ENCODE measurements around the gene EXOC8.

- TF ChIP-seq, protein P1, sequence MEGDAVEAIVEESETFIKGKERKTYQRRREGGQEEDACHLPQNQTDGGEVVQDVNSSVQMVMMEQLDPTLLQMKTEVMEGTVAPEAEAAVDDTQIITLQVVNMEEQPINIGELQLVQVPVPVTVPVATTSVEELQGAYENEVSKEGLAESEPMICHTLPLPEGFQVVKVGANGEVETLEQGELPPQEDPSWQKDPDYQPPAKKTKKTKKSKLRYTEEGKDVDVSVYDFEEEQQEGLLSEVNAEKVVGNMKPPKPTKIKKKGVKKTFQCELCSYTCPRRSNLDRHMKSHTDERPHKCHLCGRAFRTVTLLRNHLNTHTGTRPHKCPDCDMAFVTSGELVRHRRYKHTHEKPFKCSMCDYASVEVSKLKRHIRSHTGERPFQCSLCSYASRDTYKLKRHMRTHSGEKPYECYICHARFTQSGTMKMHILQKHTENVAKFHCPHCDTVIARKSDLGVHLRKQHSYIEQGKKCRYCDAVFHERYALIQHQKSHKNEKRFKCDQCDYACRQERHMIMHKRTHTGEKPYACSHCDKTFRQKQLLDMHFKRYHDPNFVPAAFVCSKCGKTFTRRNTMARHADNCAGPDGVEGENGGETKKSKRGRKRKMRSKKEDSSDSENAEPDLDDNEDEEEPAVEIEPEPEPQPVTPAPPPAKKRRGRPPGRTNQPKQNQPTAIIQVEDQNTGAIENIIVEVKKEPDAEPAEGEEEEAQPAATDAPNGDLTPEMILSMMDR (IDR thresholded peaks at IDR 0.05; ENCODE audit: low read length): peak; percentile 86
- TF ChIP-seq EZH2 (IDR thresholded peaks at IDR 0.05; ENCODE audit: borderline replicate concordance, low read length): no peak
Measured at GRCh38 chr1:231357831-231358354, 20.2 kb upstream of the EXOC8 start.
